22Rv1 (cell line): Measurements from ENCODE around the gene GJB4.

Experiments used
- ZFX ChIP-seq: fragments of 450-650 bp; IDR thresholded peaks from 2 replicates; pipeline ENCODE4 v1.6.1; 2017; ENCODE audit warnings: antibody characterized with exemption, borderline replicate concordance
- TF ChIP-seq, protein P1 (sequence below): fragments of 450-650 bp; IDR thresholded peaks from 2 replicates; pipeline ENCODE4 v1.5.1; 2017; ENCODE audit warnings: mild to moderate bottlenecking

DNA sequence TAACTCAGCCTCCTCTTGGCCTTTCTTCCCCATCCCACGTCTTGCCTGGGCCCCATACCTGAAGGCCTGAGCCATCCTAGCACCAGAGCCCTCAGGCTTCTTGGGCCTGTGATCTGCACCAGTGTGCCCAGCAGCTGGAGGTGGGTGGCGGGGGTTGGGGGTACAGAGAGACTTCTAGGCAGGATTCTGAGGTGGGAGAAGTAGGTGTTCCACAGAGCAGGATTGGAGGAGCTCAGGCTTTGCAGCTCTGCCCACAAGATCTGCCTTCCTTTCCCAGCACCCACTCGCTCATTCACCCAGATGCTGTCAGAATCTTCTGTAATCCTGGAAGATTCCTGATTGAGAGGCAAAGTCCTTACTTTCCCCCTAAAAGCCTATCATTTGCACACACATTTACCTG, 14.7 kb upstream of the GJB4 start:
- TF ChIP-seq, protein P1, sequence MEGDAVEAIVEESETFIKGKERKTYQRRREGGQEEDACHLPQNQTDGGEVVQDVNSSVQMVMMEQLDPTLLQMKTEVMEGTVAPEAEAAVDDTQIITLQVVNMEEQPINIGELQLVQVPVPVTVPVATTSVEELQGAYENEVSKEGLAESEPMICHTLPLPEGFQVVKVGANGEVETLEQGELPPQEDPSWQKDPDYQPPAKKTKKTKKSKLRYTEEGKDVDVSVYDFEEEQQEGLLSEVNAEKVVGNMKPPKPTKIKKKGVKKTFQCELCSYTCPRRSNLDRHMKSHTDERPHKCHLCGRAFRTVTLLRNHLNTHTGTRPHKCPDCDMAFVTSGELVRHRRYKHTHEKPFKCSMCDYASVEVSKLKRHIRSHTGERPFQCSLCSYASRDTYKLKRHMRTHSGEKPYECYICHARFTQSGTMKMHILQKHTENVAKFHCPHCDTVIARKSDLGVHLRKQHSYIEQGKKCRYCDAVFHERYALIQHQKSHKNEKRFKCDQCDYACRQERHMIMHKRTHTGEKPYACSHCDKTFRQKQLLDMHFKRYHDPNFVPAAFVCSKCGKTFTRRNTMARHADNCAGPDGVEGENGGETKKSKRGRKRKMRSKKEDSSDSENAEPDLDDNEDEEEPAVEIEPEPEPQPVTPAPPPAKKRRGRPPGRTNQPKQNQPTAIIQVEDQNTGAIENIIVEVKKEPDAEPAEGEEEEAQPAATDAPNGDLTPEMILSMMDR: no peak
- TF ChIP-seq ZFX: no peak
